GM15510 (cell line): ENCODE data around the gene CASKIN1.

Source experiments
- POLR2A ChIP-seq: IDR thresholded peaks from 3 replicates; pipeline ENCODE4 v1.6.1; 2011; ENCODE audit warnings: borderline replicate concordance; ENCODE audit not compliant: insufficient read length; ENCODE audit errors: extremely low read depth

CASKIN1 gene

DNA sequence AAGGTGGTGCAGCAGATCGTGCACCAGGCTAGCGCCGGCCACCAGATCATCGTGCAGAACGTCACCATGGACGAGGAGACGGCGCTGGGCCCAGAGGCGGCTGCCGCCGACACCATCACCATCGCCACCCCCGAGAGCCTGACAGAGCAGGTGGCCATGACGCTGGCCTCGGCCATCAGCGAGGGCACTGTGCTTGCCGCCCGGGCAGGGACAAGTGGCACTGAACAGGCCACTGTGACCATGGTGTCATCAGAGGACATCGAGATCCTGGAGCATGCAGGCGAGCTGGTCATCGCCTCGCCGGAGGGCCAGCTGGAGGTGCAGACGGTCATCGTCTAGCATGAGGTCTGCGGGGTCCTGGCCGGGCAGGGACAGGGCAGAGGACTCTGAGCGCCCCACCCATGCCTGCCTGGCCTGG is 38.8 kb upstream of the CASKIN1 start:
- TF ChIP-seq POLR2A = no peak

DNA sequence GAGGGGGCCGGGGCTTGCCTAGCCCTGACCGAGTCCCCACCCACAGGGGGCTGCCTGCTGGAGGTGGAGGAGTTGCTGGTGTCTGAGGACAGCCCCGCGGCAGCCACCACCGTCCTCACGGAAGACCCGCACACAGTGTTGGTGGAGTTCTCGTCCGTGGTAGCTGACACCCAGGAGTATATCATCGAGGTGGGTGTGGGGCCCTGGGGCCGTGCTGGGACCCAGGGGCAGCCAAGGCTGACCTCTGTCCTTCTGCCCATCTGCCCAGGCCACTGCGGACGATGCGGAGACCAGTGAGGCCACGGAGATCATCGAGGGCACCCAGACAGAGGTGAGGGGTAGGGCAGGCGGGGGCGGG is 38.4 kb upstream of the CASKIN1 start:
- no peak for TF ChIP-seq POLR2A

DNA sequence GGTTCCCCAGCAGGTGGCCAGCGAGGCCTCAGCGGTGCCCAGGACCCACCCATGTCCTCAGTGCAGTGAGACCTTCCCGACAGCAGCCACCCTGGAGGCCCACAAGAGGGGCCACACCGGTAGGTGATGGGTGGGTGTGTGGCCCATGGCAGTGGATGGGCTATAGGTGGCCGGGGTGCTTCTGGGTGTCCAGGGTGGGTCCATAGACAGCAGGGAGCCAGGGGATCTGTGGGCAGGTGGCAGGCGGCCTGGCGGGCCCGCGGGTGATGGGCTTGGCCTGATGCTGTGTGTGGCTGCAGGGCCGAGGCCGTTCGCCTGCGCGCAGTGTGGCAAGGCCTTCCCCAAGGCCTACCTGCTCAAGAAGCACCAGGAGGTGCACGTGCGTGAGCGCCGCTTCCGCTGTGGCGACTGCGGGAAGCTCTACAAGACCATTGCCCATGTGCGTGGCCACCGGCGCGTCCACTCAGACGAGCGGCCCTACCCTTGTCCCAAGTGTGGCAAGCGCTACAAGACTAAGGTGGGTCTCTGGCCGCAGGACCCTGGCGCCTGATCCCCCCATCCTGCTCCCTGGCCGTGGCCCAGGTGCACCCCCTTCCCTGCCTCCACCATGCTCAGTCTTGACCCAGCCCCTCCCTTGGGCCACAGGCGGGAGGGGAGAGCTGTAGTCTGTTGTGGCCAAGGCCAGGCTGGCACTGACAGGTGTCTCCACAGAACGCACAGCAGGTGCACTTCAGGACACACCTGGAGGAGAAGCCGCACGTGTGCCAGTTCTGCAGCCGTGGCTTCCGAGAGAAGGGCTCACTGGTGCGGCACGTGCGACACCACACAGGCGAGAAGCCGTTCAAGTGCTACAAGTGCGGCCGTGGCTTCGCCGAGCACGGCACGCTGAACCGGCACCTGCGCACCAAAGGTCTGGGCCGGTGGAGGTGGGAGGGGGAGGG is 37.7 kb upstream of the CASKIN1 start:
- TF ChIP-seq POLR2A = no peak

DNA sequence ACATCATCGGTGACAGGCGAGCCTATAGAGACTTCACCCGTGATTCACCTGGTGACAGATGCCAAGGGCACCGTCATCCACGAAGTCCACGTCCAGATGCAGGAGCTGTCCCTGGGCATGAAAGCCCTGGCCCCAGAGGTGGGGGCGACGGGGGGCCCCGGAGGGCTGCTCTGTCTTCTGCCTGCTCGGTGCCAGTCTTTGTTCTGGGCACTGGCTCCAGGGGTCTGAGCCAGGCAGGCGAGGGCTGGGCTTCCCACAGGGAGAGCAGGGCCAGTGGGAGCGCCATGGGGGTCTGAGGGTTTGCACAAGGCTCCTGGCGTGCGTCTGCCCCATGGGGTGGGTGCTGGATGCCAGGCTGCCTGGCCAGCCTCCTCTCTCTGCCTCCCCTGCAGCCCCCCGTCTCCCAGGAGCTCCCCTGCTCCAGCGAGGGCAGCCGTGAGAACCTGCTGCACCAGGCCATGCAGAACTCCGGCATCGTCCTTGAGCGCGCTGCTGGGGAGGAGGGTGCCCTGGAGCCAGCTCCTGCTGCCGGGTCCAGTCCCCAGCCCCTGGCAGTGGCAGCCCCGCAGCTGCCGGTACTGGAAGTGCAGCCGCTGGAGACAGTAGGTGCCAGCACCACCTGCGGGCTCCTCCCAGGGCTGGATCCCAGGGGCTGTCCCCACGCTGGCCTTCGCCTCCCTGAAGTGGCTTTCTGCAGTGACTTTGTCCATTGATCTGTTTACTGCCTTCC is 36.8 kb upstream of the CASKIN1 start:
- TF ChIP-seq POLR2A = no peak

DNA sequence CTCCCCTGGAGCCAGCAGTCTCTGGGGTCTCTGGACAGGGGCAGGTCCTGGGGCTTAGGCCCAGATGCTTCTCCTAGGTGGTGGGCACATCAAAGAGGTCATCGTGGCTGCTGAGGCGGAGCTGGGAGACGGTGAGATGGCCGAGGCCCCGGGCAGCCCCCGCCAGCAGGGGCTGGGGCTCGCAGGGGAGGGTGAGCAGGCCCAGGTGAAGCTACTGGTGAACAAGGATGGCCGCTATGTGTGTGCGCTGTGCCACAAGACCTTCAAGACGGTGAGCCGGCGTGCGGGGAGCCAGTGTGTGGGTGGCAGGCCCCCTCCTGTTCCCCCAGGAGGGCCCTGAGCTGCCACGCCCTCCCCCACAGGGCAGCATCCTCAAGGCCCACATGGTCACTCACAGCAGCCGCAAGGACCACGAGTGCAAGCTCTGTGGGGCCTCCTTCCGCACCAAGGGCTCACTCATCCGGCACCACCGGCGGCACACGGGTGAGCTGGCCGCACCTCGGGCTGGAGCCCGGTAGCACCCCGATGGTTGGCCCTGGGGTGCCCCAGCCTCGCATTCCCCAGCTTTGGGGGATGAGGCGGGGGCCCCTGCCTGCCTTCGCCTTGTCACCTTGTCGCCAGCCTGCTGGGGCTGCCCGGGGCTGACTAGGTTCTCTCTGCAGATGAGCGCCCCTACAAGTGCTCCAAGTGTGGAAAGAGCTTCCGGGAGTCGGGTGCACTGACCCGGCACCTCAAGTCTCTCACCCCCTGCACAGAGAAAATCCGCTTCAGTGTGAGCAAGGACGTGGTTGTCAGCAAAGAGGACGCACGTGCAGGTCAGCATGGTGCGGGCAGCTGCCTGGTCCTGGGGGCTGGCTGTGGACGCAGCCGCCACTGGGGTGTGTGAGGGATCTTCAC is 35.9 kb upstream of the CASKIN1 start:
- no peak for TF ChIP-seq POLR2A

DNA sequence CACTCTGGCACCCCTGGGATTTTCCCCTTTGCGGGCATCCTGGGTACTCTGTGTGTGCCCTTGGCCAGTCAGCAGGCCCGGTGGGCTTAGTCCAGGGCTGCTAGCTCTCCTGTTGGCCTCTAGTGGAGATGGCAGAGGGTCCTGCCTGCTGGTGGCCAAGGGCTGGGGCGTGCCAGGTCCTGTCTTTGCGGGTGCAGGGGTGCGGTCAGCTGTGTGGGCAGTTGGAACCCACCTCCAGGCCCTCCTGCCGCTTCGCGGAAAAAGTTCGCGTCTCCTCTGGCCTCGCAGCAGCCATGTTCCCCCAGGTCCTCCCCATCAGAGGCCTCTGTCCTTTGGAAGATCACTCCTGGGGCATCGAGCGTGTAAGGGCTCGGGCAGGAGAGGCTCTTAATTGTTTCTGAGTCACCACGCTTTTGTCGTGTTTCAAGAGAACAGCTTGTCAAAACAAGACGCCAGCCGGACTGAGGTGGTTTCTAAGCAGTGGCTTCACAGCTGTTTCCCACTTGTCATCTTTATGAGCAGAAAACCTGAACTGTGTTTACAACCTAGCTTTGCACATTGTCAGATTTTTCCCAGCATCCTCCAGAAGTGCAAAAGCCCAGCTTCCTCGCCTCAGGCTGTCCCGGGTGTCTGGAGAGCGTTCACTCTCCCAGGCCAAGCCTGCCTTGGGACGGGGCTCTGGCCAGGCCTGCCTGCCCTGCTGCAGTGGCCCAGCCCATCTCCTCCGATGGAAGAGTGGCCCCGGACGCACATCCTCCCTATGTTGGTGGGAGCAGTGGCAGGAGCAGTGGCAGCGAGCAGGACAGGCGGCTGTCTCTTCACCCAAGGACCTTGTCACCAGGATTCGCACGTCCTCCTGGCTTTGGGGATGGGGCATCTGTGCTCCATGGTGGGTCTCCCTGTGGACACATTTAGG is 34.9 kb upstream of the CASKIN1 start:
- TF ChIP-seq POLR2A = no peak

DNA sequence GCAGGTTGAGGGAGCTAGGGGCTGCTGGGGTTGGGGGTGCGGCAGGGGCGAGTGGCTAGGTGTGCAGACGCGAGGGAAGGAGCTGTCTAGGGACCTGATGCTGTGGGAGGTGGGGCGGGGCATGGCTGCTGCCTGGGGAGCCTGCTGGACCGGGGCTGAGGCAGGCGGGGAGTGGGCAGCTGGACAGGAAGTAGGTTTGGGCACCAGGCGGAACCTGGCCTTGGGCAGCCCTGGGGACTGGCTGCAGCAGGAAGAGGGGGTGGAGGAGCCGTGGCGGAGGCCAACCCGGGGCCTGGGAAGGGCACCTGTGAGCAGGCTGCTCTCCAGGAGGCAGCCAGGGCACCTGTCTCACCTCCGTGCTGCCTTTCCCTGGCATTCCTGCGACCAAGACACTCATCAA is 34.0 kb upstream of the CASKIN1 start:
- TF ChIP-seq POLR2A = no peak

DNA sequence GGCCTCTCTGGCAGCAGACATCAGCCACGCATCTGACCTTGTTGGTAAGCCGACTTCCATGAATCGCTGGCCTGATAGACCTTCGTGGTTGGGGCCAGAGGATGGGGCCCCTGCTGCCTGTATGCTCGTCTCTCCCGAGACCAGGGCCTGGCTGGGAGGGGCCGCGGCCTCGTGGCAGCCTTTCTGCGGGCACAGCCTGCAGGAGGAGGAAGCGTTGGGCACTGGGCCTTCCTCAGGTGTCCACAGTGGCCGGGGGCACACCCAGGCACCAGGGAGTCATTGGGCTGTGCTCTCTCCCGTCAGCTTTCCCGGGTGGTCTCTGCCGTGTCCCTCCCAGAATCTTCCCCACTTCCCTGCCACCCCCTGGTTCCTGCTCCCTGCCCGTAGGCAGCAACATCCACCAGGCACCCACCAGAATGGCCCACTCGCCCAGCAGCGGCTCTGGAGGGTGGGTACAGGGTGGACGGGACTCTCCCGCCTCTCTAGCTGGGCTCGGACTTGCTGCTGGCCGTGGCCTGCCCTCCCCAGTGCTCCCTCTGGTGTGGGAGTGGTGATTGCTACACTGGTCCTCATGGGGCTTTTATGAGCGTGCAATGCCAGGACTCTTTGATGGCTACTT is 33.3 kb upstream of the CASKIN1 start:
- no peak for TF ChIP-seq POLR2A

DNA sequence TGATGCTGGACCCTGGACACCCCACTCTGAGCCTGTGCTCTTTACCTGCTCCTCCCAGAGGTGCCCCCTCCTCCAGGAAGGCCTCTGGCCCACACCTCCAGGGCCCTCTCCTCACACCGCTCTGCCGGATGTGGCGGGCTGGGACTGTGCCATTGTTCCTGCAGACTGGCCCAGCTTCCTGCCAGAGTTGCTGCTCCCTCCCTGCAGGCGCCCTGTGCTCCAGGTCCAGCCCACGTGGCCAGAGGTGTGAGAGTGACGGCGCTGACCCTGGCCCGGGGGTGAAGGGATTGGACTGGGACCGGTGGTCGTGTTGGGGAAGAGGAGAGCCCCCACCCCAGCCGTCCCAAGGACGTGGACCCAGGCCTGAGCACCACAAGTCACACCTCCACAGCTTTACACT is 32.7 kb upstream of the CASKIN1 start:
- no peak for TF ChIP-seq POLR2A

DNA sequence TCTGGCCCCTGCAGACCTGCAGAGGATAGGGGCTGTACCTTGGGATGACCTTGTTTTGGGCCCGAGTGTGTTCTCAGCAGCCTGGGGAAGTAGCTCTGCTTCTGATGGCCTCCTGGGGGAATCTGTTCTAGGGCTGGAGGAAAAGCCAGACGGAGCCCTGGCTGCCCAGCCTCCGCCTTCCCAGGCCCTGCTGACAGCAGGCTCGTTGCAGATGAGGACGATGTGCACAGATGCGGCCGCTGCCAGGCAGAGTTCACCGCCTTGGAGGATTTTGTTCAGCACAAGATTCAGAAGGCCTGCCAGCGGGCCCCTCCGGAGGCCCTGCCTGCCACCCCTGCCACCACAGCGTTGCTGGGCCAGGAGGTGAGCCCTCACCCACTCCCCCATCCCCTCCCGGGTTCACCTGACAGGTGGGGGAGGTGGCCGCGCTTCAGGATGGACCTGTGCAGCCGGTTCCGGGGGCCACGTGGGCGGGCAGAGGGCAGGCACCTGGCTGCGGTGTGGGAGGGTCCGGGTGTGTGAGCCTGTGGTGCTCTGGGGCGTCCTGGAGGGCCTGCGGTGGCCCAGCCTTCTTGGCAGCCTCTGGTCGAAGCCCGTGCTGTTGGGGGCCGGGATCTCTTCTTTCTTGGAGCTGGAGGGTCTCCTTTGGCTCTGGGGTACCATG is 31.9 kb upstream of the CASKIN1 start:
- TF ChIP-seq POLR2A = no peak

DNA sequence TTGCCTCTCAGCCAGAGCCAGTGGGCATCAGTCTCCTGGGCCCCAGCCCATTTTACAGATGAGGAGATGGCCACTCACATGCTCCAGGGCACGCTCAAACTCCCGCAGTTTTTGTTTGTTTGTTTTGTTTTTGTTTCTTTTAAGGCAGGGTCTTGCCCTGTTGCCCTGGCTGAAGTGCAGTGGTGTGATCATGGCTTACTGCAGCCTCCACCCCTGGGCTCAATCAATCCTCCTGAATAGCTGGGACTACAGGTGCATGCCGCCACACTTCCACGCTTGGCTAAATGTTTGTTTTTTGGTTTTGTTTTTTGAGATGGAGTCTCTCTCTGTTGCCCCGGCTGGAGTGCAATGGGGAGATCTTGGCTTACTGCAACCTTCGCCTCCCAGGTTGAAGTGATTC is 30.5 kb upstream of the CASKIN1 start:
- TF ChIP-seq POLR2A = no peak

DNA sequence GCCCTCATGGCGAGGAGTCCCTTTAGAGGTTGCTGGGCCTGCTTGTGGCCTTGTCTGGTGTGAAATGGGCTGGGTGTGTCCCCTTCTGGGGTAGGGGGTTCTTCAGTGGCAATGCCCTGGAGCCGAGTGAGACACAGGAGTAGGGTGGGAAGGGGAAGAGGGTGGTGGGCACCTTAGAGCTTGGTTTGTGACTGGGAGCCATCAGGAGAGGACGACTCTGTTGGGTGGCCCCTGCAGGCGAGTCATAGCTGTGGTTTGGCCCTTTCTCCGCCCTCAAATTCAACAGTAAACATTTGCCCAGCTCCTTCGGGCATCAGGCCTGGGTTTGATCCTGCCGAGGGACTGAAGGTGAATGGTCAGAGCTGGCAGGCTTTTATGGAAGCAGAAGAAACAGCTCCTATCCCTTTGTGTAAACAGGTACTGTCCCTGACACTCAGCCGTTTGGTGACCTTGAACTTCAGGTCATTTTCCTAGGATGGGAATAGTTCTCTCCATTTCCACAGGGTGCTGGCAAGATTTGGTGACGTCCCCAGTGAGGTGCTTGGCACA is 29.9 kb upstream of the CASKIN1 start:
- TF ChIP-seq POLR2A = no peak
